ENCODE measurements around the gene ZBTB7C.

The ZBTB7C gene

GRCh38 chr18:48306838-48307237 lies 102.3 kb downstream of the ZBTB7C start:
- Histone ChIP-seq H3K36me3 (no peaks in the 10 kb centered on the region), H3K4me2 (no peak overlapping the region), H3K9ac (no peak overlapping the region), H3K4me1 (peaks cover 5% of the 10 kb centered on the region), H3K27me3 (no peaks in the 10 kb centered on the region), H3K9me3 (no peaks in the 10 kb centered on the region), H3K4me3 (no peak overlapping the region), H3K27ac (no peak overlapping the region), H4K20me1 (no peaks in the 10 kb centered on the region)
- no peak for TF ChIP-seq Cebpa-rat (IDR thresholded peaks at IDR 0.05)

GRCh38 chr18:48304906-48305693 lies 104.1 kb downstream of the ZBTB7C start:
- peaks cover 8% of the 10 kb centered on the region for H3K4me1 ChIP-seq
- H3K36me3 ChIP-seq, result no peaks in the 10 kb centered on the region
- H3K4me3 ChIP-seq, result no peak overlapping the region
- no peaks in the 10 kb centered on the region for H3K9me3 ChIP-seq
- no peak overlapping the region for H3K27ac ChIP-seq
- no peak overlapping the region for H3K4me2 ChIP-seq
- H3K27me3 ChIP-seq, result no peaks in the 10 kb centered on the region
- TF ChIP-seq Cebpa-rat (IDR thresholded peaks at IDR 0.05), result no peak
- H3K9ac ChIP-seq, result no peak overlapping the region
- no peaks in the 10 kb centered on the region for H4K20me1 ChIP-seq

- Histone ChIP-seq H3K9me3 (no peaks in the 10 kb centered on the region), H3K27ac (no peak overlapping the region), H3K4me2 (no peak overlapping the region), H3K4me3 (no peak overlapping the region), H3K9ac (no peak overlapping the region), H4K20me1 (no peaks in the 10 kb centered on the region), H3K36me3 (no peaks in the 10 kb centered on the region), H3K4me1 (peaks cover 11% of the 10 kb centered on the region), H3K27me3 (no peaks in the 10 kb centered on the region)
- TF ChIP-seq Cebpa-rat (IDR thresholded peaks at IDR 0.05), result no peak
Measured at GRCh38 chr18:48303883-48304282, 105.3 kb downstream of the ZBTB7C start.

- H3K9me3 ChIP-seq, result no peaks in the 10 kb centered on the region
- H3K4me2 ChIP-seq, result no peak overlapping the region
- no peaks in the 10 kb centered on the region for H3K27me3 ChIP-seq
- no peak overlapping the region for H3K27ac ChIP-seq
- H4K20me1 ChIP-seq, result no peaks in the 10 kb centered on the region
- no peak for TF ChIP-seq Cebpa-rat (IDR thresholded peaks at IDR 0.05)
- H3K9ac ChIP-seq, result no peak overlapping the region
- no peaks in the 10 kb centered on the region for H3K36me3 ChIP-seq
- no peak overlapping the region for H3K4me3 ChIP-seq
- peaks cover 11% of the 10 kb centered on the region for H3K4me1 ChIP-seq
Measured at GRCh38 chr18:48302736-48303135, 106.4 kb downstream of the ZBTB7C start.

- Histone ChIP-seq H4K20me1 (no peaks in the 10 kb centered on the region), H3K4me1 (peaks cover 18% of the 10 kb centered on the region), H3K9me3 (no peaks in the 10 kb centered on the region), H3K27ac (no peak overlapping the region), H3K4me2 (peak overlapping the region; percentile 45), H3K36me3 (no peaks in the 10 kb centered on the region), H3K4me3 (no peak overlapping the region), H3K27me3 (no peaks in the 10 kb centered on the region), H3K9ac (no peak overlapping the region)
- TF ChIP-seq Cebpa-rat (IDR thresholded peaks at IDR 0.05), result no peak
Measured at GRCh38 chr18:48300463-48300961, 108.7 kb downstream of the ZBTB7C start.

- no peak for TF ChIP-seq Cebpa-rat (IDR thresholded peaks at IDR 0.05)
- Histone ChIP-seq H3K4me2 (peak overlapping the region; percentile 14; the same call in 1 of the 2 replicates), H3K36me3 (no peaks in the 10 kb centered on the region), H4K20me1 (no peaks in the 10 kb centered on the region), H3K4me1 (peaks cover 18% of the 10 kb centered on the region), H3K27me3 (no peaks in the 10 kb centered on the region), H3K9me3 (no peaks in the 10 kb centered on the region), H3K9ac (no peak overlapping the region), H3K27ac (no peak overlapping the region), H3K4me3 (no peak overlapping the region)
Measured at GRCh38 chr18:48297139-48297538, 112.0 kb downstream of the ZBTB7C start.

GRCh38 chr18:48296581-48296980 lies 112.6 kb downstream of the ZBTB7C start:
- no peak overlapping the region for H3K4me3 ChIP-seq
- H3K27ac ChIP-seq, result no peak overlapping the region
- peaks cover 18% of the 10 kb centered on the region for H3K4me1 ChIP-seq
- H3K9ac ChIP-seq, result no peak overlapping the region
- H3K27me3 ChIP-seq, result no peaks in the 10 kb centered on the region
- H3K9me3 ChIP-seq, result no peaks in the 10 kb centered on the region
- no peak overlapping the region for H3K4me2 ChIP-seq
- H4K20me1 ChIP-seq, result no peaks in the 10 kb centered on the region
- no peak for TF ChIP-seq Cebpa-rat (IDR thresholded peaks at IDR 0.05)
- no peaks in the 10 kb centered on the region for H3K36me3 ChIP-seq

- Histone ChIP-seq H3K9ac (no peak overlapping the region), H3K9me3 (no peaks in the 10 kb centered on the region), H3K4me1 (peaks cover 16% of the 10 kb centered on the region), H3K27ac (no peak overlapping the region), H3K27me3 (no peaks in the 10 kb centered on the region), H4K20me1 (no peaks in the 10 kb centered on the region), H3K4me2 (no peak overlapping the region), H3K36me3 (no peaks in the 10 kb centered on the region), H3K4me3 (no peak overlapping the region)
- TF ChIP-seq Cebpa-rat (IDR thresholded peaks at IDR 0.05), result no peak
Measured at GRCh38 chr18:48295586-48296311, 113.4 kb downstream of the ZBTB7C start.

- Histone ChIP-seq H3K27me3 (no peaks in the 10 kb centered on the region), H4K20me1 (no peaks in the 10 kb centered on the region), H3K9ac (no peak overlapping the region), H3K9me3 (no peaks in the 10 kb centered on the region), H3K4me1 (peaks cover 9% of the 10 kb centered on the region), H3K4me3 (no peak overlapping the region), H3K4me2 (no peak overlapping the region), H3K27ac (no peak overlapping the region), H3K36me3 (no peaks in the 10 kb centered on the region)
- TF ChIP-seq Cebpa-rat (IDR thresholded peaks at IDR 0.05), result no peak
Measured at GRCh38 chr18:48294899-48295585, 114.1 kb downstream of the ZBTB7C start.
